GM08714 (cell line): ENCODE results near the gene SH3RF3.

Source experiments
- H3K4me3 ChIP-seq: fragments of 200-500 bp; sonication (Bioruptor generic); 2 replicates; pipeline ENCODE4 v1.5.1; 2014; ENCODE audit warnings: mild to moderate bottlenecking, low read length, inconsistent platforms
- ZNF274 ChIP-seq: IDR thresholded peaks from 2 replicates; pipeline ENCODE4 v1.6.1; 2012; ENCODE audit warnings: mild to moderate bottlenecking, low read depth, low read length

Gene SH3RF3

DNA sequence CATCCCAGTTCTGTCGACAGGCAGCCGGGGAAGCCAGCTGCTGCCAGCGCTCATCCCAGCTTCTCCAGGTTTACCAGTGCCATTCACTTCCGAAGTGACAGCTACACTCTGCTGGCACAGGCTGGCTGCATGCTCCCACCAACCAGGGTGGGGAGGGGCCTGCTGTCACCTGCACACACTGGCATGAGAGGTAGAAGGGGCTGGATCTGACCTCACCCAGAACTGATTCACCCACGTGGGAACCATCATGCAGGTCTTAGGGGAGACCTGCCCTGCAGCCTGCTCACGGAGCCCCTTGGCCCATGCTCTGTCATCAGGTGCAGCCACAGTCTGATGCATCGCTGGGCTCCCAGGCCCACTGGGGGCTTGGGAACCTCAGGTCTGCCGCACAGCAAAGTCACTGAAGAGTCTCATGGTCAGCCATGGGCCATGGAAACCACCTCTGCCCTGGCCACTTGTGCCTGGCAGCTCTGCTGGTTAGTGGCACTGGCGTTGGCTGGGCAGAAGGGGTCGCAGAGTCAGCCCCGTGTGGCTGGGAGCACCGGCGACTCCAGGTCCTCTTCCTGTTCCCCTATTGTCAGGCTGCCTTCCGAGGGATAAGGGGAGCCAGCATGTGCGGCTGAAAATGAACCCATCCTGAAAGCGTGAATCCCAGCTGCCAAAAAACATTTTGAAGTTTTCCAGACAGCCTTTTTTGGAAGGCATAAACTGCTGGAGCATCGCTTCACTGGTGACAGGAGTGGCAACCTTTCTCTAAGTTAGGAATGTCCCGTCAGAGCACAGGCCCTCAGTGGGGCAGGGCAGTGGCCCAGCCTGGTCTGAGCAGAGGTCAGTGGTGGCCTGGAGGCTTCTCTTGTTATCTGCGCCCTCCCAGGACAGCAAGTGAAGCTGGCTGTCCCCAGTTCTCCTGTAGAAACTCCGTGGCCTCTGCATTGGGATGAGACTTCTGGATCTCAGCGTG is 327.0 kb downstream of the SH3RF3 start:
- no peak for TF ChIP-seq ZNF274
- no peak overlapping the region for H3K4me3 ChIP-seq

DNA sequence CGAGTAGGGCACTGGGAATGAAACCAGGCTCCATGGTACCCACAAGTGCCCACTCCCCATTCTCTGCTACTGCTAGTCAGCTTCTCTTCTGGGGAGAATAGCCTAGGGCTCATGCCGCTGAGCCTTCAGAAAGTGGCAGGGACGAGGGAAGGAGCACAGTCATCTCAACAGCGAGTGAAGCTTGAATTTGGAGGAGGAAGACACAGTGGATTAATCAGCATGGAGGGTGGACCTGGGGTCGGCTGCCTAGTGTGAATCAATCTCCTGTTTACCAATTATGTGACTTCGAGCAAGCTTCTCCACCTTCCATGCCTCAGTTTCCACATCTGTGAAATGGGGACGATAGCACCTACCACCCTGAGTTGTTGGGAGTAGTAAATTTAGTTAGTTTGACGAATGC is 327.8 kb downstream of the SH3RF3 start:
- no peak overlapping the region for H3K4me3 ChIP-seq
- no peak for TF ChIP-seq ZNF274

DNA sequence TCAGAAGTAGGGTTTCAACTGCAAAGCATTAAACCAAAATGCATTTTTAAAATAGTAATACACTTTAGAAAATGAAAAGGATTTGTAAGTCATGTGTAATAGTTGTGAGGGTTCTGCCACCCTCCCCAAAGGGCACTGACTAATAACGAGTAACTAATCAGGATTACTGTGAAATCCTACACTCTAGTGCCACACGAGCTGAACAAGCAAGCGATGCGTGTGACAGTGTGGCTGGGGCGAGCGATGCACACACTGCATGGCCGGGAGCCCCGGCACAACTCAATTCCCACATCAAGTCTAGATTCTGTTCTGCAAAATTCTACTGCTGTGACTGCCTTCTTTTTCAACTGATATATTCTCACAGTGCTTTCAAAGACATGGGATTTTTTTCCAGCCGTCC is 328.4 kb downstream of the SH3RF3 start:
- TF ChIP-seq ZNF274: no peak

DNA sequence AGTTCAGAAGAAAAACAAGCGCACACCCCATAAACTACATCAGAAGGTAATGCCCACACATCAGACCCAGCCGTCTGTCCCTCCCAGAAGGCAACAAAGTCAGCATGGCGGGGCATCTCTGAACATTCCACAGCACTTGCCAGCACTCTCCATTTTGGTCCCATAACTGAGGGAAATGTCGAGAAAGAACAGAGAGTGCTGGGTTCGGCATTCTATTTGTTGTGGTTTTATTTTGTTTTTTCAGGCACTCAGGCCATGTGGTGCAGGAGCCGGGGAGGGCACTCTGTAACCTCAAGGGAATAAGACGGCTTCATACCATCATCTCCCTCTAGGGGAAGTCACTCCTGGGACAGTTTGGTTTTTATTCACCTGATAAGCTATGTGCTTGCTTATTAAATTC is 328.8 kb downstream of the SH3RF3 start:
- no peak for TF ChIP-seq ZNF274
- H3K4me3 ChIP-seq: no peak overlapping the region

More for the DNA sequence above, 328.4 kb downstream of the SH3RF3 start:
- H3K4me3 ChIP-seq: no peak overlapping the region

DNA sequence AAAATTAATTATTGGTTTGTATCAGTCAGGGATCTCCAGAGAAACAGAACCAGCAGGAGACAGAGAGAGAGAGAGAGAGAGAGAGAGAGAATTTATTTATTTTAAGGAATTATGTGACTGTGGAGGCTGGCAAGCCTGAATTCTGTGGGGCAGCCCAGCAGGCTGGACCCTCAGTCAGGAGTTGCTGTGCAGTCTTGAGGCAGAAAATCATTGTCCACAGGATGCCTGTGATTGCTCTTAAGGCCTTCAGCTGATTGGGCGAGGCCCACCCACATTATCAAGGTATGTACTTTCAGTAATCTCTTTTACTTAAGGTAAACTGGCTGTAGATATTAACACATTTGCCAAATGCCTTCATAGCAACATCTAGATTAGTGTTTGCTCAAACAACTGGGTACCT is 329.5 kb downstream of the SH3RF3 start:
- no peak for TF ChIP-seq ZNF274
- no peak overlapping the region for H3K4me3 ChIP-seq

DNA sequence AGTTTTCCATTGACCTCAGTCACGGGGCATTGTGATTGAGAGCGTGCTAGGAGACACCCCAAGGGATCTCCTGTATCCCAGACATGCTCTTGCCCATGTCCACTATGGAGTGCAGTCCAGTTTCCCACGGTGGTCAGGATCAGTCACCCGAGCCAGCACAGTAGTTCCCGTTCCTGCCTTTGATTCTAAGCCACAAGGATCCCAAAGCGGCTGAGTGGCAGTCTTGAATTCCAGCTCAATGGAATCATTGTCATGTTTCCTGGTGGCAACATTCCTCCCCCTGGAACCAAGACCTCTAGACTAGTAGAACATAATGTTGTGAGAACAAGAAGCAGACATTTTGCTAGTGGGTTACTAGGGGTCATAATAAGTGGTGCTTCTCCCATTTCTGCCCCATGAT is 330.5 kb downstream of the SH3RF3 start:
- TF ChIP-seq ZNF274: no peak
- H3K4me3 ChIP-seq: no peak overlapping the region

DNA sequence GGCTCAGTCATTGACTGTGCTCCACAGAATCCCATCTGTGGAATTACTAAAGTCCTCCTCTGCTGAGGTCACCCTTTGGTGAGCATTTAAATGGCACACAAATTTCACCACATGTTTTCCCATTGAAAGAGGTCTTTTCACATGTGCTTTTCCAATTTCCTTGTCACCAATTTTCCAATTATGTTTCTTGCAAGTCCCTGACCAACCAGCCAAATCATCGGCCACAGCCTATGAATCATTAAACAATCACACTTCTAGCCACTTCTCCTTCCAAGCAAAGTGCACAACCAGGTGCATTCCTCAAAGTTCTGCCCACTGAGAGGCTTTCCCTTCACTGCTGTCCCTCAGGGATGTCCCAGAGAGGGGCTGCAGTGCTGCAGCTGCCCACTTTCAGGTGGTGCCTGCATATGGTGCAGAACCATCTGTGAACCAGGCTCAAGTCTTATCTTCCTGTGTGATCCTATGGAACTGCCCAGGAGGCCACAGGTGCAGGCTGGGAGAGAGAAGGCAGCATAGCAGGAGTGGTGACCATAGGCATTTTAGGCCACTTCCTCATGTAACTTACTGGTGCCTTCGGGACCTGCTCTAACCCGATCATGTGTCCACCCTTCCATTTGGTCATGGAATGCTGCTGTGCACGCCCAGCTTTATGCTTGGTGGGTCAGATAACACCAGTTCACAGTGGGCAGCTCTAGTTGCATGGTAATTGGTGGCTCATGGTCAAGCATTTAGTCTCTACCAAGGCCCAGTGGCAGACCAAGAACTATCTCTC is 331.7 kb downstream of the SH3RF3 start:
- H3K4me3 ChIP-seq: no peak overlapping the region
- TF ChIP-seq ZNF274: no peak

DNA sequence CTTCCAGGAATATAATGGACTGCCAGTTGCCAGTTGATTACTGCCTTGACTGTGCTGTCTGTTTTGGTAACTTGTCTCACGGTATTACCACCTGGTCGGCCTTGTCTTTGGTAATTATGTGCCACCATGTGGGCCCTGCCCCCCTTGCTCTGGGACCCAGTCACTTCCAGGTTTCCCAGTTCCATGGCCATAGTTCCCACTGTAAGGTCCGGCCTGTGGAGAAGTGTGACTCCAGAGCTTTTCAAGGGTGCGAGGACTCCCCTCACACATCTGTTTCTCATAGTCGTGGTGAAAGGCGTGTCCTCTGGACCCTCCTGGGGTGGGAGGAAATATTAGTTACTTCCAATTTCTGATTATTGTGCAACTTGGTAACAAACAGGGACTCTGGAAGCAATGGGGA is 334.2 kb downstream of the SH3RF3 start:
- no peak for TF ChIP-seq ZNF274
- no peak overlapping the region for H3K4me3 ChIP-seq

DNA sequence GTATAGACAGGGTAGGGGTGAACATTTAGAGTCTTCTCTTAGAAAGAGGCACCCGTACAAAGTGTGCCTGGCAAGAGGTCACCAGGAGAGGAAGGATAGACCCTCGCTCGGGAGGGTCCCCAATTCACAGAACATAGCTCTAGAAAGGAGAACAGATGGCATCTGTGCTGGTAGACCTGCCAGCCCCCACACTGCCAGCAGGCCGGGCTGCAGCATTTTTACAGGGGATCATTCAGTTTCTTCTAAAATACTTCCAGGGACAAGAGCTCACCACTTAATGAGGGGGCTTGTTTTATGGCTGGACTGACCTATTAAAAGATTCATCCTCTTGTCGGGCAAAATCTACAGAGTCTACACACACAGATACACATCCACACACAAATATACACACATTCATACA is 334.9 kb downstream of the SH3RF3 start:
- no peak for TF ChIP-seq ZNF274
- H3K4me3 ChIP-seq: no peak overlapping the region

DNA sequence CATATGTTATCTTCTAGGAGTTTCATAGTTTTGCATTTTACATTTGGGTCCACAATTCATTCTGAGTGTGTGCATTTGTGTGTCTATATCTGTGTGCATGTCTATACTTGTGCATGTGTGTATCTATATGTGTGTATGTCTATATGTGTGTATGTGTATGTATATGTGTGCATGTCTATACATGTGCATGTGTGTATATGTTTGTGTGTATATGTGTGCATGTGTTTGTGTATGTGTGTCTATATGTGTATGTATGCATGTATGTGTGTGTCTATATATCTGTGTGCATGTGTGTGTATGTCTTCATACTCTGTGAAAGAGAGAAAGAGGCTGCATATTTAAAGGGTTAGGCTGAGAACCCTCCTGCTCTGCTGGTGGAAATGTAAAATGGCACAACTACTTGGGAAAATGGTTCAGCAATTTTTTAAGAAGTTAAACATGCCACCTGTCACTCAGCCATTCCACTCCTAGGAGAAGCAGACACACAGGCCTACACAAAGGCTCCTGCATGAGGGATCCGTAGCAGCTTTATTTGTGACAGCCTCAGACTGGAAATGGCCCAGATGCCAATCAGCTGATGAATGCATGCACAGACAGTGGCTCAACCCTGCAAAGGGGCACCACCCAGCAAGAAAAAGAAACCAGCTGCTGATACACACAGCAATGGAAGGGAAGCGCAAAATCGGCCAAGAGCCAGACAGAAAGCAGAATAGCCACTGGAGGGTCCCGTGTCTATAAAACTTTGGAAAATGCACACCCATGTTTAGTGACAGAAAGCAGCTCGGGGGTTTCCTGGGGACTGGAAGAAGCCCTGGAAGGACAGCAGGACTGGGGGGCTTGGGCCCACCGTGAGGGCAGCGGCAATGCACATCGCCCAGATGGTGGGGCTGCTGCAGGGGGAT is 337.9 kb downstream of the SH3RF3 start:
- TF ChIP-seq ZNF274: no peak
- no peak overlapping the region for H3K4me3 ChIP-seq

DNA sequence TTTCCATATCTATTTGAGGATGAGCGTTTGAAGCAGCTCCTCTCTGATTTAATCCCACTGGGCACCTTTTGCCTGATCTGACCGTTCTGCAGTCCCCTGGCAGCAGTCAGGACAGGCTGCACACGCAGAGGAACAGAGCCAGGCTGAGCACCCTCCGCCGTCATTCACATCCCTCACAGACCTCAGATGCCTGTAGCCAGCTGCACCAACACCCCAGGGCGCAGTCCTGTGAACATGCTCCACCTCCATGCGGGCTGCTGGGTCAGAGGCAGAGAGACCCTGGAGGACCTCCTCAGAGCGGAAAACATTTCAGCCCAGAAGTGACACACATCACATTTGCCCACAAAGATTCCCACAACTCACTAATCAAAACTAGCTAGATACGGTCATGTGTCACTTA is 338.7 kb downstream of the SH3RF3 start:
- H3K4me3 ChIP-seq: no peak overlapping the region
- no peak for TF ChIP-seq ZNF274

DNA sequence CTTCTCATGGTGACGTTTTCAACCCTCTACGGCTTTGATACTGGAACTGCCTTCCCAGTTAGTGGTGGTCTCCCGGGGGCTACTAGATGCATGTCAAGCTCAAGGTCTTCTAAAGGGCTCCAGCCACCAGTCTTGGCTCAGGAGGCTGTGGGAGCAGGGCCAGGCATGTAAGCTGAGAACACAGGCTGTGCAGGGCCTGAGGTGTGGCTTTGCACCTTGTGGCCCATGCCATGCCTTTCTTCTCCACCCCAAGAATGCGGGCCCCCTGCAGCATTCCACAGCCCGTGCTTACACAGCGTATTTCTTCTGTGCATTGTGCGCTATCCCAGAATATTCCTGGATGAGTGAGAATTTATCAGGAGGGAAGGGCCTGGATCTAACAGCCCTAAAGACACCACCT is 339.9 kb downstream of the SH3RF3 start:
- no peak for TF ChIP-seq ZNF274
- H3K4me3 ChIP-seq: no peak overlapping the region

DNA sequence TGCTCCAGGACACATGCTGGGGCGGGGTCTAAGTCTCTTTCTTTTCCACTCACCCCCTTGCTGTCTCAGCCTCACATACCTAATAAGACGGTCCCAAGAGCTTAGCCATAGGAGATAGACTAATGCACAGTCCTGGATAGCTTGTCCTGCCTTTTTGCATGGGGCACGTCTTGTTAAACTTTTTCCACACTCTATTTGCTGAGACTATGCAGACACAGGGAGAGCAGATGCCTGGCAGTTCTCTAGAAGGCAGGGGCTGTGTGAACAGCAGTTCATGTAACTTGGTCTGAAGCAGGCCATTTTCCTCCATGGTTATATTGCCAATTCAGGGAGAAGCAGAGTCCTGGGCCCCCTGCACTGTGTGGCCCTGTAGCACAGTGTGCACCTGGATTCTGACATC is 342.7 kb downstream of the SH3RF3 start:
- TF ChIP-seq ZNF274: no peak
- no peak overlapping the region for H3K4me3 ChIP-seq

DNA sequence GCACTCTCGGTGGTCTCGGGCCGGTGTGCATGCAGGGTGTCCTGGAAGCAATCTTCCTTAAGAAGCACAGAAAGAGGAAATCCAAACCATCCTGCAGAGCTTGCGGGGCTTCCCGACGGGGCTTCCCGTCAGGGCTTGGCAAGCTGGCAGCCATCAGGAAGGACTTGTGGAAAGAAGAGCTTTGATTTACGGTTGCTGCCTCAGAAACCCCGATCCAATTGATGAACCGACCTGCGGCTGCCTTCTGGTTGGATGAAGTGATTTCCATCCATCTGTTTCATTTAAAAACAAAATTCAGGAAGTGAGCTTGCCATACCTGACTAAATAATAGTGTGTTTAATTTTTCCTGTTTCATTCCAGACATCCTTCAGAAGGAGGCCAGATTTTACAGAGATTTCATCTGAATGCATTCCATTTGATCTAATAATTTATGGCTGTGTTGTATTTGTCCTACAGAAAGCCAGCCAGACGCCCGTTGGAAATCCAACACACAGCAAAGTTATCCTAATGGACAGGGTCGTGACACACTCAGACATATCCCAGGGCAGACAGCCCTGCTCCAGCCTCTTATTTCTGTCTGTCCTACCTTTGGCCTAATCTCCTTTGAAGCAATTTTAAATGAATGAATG is 343.4 kb downstream of the SH3RF3 start:
- no peak overlapping the region for H3K4me3 ChIP-seq
- no peak for TF ChIP-seq ZNF274

DNA sequence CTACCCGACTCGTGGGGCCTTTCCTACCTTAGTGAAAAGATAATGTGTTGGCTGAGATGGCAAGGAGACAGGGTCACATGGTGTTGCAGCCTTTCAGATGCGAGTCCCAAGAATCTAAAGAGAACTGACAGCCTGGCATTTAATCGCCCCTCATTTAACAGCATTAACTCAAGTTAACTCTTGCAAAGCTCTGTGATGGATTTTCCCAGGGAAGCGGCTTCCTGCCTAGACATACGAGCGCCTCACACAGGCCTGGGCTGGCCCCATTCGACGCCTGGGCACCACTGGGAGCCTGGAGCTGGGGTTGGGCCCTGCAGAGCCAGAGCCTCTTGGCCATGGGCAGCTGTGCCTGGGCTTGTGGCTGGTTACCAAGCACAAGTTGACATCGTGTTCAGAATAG is 344.0 kb downstream of the SH3RF3 start:
- no peak for TF ChIP-seq ZNF274

More for the DNA sequence above, 344.0 kb downstream of the SH3RF3 start:
- H3K4me3 ChIP-seq: no peak overlapping the region
